Inferior parietal cortex (tissue), 1 donor: ENCODE measurements around the gene BICDL2.

Experiments
- DNase-seq: peaks from one replicate; pipeline ENCODE4 v3.0.0-alpha.2; 2016; ENCODE audit errors: extremely low spot score

The BICDL2 gene

DNA sequence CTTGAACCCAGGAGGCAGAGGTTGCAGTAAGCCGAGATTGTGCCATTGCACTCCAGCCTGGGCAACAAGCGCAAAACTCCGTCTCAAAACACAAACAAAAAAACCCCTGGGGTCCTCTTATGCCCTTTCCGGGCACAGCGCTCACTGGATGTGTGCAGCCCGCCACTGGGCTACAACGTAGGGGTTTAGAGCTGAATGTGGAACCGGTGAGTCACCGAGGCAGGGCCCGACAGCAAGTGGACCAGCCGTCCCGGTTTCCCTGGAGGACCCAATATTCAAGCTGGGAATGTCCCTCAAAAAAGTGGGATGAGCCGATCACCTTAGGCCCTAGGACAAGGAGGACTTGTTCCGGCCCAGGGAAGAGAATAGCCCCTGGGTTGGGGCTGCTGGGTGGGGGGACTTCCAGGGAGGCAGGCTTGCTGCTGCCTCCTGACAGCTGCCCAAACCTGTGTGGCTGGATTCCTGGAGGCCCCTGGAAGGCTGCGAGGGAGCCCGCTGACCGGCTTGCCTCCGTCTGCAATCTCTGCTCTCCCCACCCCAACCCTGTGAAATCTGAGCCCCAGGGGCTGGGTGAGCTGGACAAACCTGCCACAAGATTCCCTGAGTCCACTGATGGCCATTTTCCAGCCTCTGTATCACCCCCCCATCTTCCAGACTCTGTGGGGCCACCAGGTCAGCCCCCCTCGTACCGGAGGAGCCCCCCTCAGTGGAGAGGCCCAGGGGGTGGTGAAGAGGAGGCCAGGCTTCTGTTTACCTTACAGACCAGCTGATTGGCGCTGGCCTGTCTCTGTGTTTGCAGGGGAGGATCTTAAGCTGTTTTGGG lies 27.0 kb downstream of the BICDL2 start:
- DNase-seq: no peak

GRCh38 chr16:3008690-3009037 lies 28.1 kb downstream of the BICDL2 start:
- DNase-seq: no peak

DNA sequence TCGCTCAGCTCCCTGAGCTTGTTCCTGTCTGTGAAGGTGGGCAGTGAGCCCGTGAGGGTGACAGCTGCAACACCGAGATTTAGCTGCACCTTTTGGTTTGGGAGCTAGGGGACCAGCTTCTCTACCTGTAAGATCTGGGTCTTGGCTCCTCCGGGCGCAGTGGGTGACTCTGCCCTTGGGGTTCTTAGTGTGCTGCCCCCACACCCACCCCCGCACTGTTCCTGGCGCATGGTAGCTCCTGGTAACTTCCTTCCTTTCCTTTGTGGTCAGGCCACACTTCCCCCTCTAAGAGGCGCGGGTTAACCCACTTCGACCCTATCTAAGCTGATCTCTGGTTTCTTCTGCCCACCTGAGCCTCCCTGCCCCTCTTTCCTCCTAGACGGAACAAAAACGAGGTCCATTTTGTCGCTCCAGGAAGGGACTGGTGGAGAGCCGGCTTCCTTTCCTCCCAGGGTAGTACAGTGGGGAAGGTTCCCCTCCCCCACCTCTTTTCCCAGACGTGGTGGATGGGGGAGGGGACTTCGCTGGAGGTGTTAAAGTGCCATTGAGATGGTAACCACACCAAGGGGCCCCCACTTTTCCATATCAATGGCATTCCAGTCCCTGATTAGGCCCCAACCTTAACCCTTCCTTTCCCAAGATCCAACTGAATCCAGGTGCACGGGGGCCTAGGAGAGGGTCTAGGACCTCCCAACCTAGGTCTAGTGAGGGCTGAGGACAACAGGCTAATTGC lies 28.6 kb downstream of the BICDL2 start:
- no peak for DNase-seq

DNA sequence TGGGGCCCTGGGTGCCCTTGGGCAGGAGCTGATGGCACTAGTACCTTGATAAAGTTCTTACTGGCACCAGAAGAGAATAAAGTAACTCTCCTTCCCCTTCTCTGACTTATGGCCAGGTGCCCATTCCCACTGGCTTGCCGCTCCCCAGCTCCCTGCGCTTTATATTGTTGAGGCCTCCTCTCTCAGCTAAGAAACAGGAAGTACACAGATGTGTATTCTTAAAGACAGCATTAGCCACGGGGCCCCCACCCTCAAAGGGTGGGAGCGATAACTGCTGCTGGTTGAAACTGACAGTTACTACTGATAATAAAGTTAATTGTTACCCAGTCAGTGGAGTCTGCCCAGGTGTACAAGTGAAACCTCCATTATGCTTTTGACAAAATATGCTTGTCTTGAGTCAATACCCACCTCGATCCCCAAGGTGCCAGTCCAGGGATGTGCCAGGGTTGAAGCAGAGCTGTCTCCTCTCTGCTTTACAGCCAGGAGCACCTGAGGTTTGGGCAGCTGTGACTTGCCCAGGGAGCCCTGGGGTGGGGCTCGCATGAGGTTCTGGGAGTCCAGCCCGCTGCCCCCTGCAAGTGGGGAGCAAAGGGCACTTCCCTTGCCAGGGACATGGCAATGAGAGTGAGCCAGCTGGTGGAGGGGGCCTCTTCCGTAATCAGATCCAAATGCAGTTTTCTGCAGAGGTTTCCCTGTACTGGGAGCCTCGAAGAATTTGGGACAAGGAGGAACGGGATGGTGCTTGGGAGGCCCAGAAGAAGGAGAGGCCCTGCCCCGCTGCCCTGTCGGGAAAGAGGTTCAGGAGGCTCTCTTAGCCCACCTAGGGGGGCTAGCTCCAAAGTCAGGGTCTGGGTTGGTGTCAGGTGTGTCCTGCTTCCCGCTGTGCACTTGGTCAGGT lies 29.4 kb downstream of the BICDL2 start:
- DNase-seq: no peak

- DNase-seq: no peak
Measured at GRCh38 chr16:3004781-3005284, 31.9 kb downstream of the BICDL2 start.

DNA sequence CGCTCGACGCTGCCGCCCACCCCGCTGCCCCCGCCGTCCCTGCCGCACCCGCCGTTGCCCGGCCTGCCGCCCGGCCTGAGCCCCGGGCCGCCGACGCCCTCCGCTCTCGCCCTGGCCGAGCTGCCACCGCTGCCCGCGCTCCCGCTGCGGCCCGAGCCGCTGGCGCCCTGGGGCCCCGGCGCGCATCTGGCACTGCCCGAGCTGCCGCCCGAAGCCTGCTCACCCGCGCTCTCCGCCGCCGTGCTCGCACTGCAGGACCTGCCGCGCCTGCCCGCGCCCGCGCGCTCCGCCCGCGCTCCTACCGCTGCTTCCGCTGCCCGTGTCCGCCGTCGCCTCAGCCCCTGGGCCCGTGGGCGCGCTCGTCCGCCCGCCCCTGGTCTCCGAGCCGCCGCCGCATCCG lies 32.4 kb downstream of the BICDL2 start:
- DNase-seq: no peak

- DNase-seq: peak; percentile 99
Measured at GRCh38 chr16:3003582-3004270, 33.0 kb downstream of the BICDL2 start.

DNA sequence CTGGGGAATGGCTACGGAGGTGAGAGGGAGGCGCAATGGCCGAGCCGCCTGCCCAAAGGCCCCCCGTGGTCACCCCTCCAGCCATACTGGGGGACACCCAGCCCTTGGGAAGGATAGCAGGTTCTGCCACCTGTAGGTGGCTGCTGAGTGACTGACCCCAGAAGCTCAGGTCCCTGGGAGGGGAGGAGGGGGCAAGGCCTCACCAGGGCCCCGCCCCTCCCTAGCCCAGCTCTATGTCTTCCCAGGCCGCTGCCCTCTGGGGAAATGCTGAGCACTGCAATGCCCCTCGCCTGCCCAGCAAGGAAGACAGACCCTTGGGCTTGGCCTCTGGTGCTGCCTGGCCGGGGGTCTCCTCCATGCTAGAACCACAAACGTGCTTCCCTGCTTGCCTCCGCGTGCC lies 35.4 kb downstream of the BICDL2 start:
- no peak for DNase-seq

GRCh38 chr16:3000540-3000939 lies 36.2 kb downstream of the BICDL2 start:
- DNase-seq: no peak

DNA sequence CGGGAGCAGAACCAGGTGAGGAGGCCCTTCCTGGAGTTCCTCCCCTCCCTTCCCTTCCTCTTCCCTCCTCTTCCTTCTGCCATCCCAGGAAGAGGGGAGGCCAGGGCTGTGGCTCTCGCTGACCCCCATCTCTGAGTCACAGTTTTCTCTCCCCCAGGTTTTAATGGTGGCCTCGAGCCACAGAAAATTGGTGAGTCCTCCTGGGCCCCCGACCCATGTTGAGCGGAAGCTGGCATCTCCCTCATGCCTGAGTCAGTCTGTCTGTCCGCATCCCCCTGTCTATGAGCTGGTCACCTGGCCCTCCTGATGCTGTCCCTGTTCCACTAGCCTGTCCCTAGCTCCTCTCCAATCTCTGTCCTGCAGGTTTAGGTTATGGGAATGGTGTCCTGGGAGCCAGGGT lies 36.8 kb downstream of the BICDL2 start:
- DNase-seq: no peak

- DNase-seq: no peak
Measured at GRCh38 chr16:2996298-2996697, 40.4 kb downstream of the BICDL2 start.

- no peak for DNase-seq
Measured at GRCh38 chr16:2992383-2993081, 44.2 kb downstream of the BICDL2 start.

GRCh38 chr16:2991566-2992261 lies 45.0 kb downstream of the BICDL2 start:
- no peak for DNase-seq

DNA sequence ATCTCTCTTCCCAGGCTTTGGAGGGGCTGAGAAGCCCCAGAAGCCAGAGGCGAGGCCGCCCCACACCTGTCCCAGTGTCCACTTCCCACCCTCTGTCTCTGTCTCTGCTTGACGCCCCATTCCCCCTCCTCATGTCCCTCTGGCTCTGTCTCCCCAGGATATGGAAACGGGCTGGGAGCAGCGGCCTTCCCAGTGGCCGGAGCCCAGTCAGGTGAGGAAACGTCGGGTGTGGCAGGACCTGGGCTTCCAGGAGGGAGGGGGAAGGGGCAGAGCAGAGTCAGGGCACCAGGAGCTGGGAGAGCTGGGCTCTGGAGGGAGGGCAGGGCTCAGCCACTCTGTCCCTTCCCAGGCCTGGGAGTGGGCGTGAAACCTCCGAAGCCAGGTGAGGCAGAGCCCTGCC lies 45.9 kb downstream of the BICDL2 start:
- DNase-seq: no peak

DNA sequence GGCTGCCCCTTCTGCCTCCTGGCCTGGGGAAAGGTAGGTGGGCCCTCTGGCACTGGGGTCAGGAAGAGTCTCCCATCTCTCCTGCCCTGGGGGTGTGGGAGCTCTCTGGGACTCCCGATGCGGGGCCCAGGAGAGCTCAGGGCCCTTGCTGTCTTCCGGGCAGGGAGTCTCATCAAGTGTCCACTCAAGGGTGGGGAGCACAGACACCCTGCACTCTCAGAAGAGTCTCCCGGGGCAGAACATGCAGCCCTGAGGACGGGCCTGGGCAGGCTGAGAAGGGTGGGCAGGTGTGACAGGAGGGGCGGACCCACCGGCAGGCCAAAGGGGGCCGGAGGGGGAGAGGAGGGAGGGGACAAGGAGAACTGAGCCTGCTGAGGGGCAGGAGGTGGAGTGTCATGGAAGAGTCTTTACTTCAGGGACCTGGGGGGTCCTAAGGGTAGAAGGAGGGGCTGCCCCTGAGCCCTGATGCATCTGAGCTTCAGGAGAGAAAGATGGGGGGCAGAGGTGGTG lies 48.1 kb downstream of the BICDL2 start:
- no peak for DNase-seq

DNA sequence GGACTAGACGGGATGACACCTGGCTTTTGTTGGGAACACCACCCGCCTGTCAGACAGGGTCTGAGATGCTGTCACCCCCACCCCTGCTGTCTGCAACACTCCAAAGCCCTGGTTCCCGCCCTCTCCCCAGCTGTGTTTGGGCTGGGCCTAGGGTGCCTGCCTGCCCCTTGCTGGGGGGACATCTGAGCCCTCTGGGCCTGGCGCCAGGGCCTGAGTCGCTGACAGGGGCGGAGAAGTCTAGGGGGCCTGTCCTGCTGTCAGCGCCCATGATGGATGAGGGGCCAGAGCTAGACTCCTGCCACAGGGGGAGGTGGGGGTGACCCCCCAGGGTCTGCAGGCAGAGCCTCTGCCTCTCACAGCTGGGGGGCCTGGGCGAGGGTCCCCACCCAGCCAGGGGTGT lies 48.9 kb downstream of the BICDL2 start:
- DNase-seq: no peak

GRCh38 chr16:2987286-2987685 lies 49.5 kb downstream of the BICDL2 start:
- DNase-seq: no peak

GRCh38 chr16:2986623-2987188 lies 50.0 kb downstream of the BICDL2 start:
- no peak for DNase-seq

DNA sequence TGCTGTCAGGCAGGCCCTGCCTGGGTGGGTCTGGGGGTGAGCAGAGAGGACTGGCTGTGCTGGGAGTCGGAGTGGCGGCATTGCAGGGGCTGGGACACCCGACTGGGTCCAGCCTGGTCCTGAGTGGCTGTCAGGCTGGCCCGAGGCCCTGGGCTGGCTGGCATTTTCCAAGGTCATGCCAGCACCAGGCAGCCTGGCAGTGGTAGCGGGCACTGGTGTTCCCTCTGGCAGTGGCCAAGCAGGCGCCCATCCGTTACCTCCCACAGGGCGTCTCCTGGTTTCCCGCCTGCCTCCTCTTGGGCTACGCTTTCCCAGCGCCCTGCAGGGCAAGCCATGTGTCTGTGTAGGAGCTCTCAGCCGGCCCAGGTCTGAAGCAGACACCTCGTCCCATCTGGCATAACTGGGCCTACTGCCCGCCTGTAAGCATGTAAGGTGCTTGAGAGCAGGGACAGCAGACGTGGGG lies 50.8 kb downstream of the BICDL2 start:
- DNase-seq: no peak

- no peak for DNase-seq
Measured at GRCh38 chr16:2985462-2985861, 51.3 kb downstream of the BICDL2 start.
